WTC11 (cell line): ENCODE measurements around the gene IL9. TPM values are rescaled to one million over a fixed set of nuclear protein-coding genes. Genes with fewer than 3 reads are reported as not detected.

Experiments used
- ATAC-seq: fragments of 200-7000 bp; cut with Tn5 transposase; 2 replicates; pipeline ENCODE4 v1.10.0; 2021; ENCODE audit warnings: mild to moderate bottlenecking, moderate library complexity
- CTCF ChIA-PET: fragments of 300-600 bp; sonication (Branson Sonifier 250); formaldehyde crosslinking; loops from one replicate; lab custom pipeline; 2021; ENCODE audit warnings: antibody characterized with exemption; lab: Charles Lee
- POLR2A ChIA-PET: fragments of 350-600 bp; sonication (Branson Sonifier 250); formaldehyde crosslinking; loops from one replicate; lab custom pipeline; 2021; ENCODE audit warnings: antibody characterized with exemption; lab: Charles Lee
- DNase-seq: peaks from one replicate; pipeline ENCODE4 v3.0.0; 2021; ENCODE audit warnings: low spot score
- H3K27ac Mint-ChIP-seq: 2 replicates; pipeline ENCODE4 v1.8.0; 2021; ENCODE audit warnings: mixed read lengths
- H3K27me3 Mint-ChIP-seq: 2 replicates; pipeline ENCODE4 v1.8.0; 2021; ENCODE audit warnings: low read depth, mild to moderate bottlenecking, moderate library complexity, mixed read lengths
- H3K36me3 Mint-ChIP-seq: 2 replicates; pipeline ENCODE4 v1.8.0; 2021; ENCODE audit warnings: mixed read lengths
- H3K4me1 Mint-ChIP-seq: 2 replicates; pipeline ENCODE4 v1.8.0; 2022; ENCODE audit warnings: mixed read lengths
- H3K4me3 Mint-ChIP-seq: 2 replicates; pipeline ENCODE4 v1.8.0; 2021; ENCODE audit warnings: mild to moderate bottlenecking, moderate library complexity, mixed read lengths
- H3K9me3 Mint-ChIP-seq: 2 replicates; pipeline ENCODE4 v1.8.0; 2021; ENCODE audit warnings: mixed read lengths
- IRF2 ChIP-seq: sonication (generic); formaldehyde crosslinking; IDR thresholded peaks from 2 replicates; pipeline ENCODE4 v1.8.0; 2022; ENCODE audit warnings: low read depth, missing genetic modification reagents, borderline replicate concordance
- MYBL2 ChIP-seq: sonication (generic); formaldehyde crosslinking; IDR thresholded peaks from 2 replicates; pipeline ENCODE4 v1.8.1; 2023; ENCODE audit warnings: mild to moderate bottlenecking, moderate library complexity, missing genetic modification reagents
- NFE2L1 ChIP-seq: sonication (generic); formaldehyde crosslinking; IDR thresholded peaks from 2 replicates; pipeline ENCODE4 v1.8.1; 2023; ENCODE audit warnings: missing genetic modification reagents
- NR1H2 ChIP-seq: sonication (generic); formaldehyde crosslinking; IDR thresholded peaks from 2 replicates; pipeline ENCODE4 v1.9.0; 2021; ENCODE audit warnings: mild to moderate bottlenecking, moderate library complexity, missing genetic modification reagents
- PRDM15 ChIP-seq: sonication (generic); formaldehyde crosslinking; IDR thresholded peaks from 2 replicates; pipeline ENCODE4 v1.8.0; 2022; ENCODE audit warnings: missing genetic modification reagents
- TCF7 ChIP-seq: sonication (generic); formaldehyde crosslinking; IDR thresholded peaks from 2 replicates; pipeline ENCODE4 v1.8.0; 2022; ENCODE audit warnings: mild to moderate bottlenecking, low read depth, missing genetic modification reagents, moderate library complexity
- USF2 ChIP-seq: sonication (generic); formaldehyde crosslinking; IDR thresholded peaks from 2 replicates; pipeline ENCODE4 v1.8.1; 2023; ENCODE audit warnings: mild to moderate bottlenecking, missing genetic modification reagents, moderate library complexity
- ZBTB21 ChIP-seq: sonication (generic); formaldehyde crosslinking; IDR thresholded peaks from 2 replicates; pipeline ENCODE4 v1.8.1; 2023; ENCODE audit warnings: mild to moderate bottlenecking, missing genetic modification reagents, borderline replicate concordance
- ZNF317 ChIP-seq: sonication (generic); formaldehyde crosslinking; IDR thresholded peaks from 2 replicates; pipeline ENCODE4 v1.8.1; 2023; ENCODE audit warnings: low read depth, mild to moderate bottlenecking, moderate library complexity, missing genetic modification reagents, borderline replicate concordance
- total RNA-seq: library from RNA; stranded (reverse); gene quantifications from 3 replicates; pipeline ENCODE4 v1.2.3, GENCODE V29; 2021
- TF ChIP-seq, protein P1 (sequence below): sonication (generic); formaldehyde crosslinking; IDR thresholded peaks from 2 replicates; pipeline ENCODE4 v1.8.0; 2023; ENCODE audit warnings: mild to moderate bottlenecking, missing genetic modification reagents
- TF ChIP-seq, protein P2 (sequence below): fragments of 250-450 bp; sonication (Bioruptor Pico); IDR thresholded peaks from 2 replicates; pipeline ENCODE4 v2.1.2; 2022; ENCODE audit warnings: mild to moderate bottlenecking, moderate library complexity
- TF ChIP-seq, protein P3 (sequence below): sonication (generic); formaldehyde crosslinking; IDR thresholded peaks from 2 replicates; pipeline ENCODE4 v1.8.1; 2023; ENCODE audit warnings: mild to moderate bottlenecking, missing genetic modification reagents, borderline replicate concordance
- TF ChIP-seq, protein P4 (sequence below): sonication (generic); formaldehyde crosslinking; IDR thresholded peaks from 2 replicates; pipeline ENCODE4 v1.8.0; 2022; ENCODE audit warnings: mild to moderate bottlenecking, missing genetic modification reagents
- TF ChIP-seq, protein P5 (sequence below): sonication (generic); formaldehyde crosslinking; conservative IDR thresholded peaks from 2 replicates; pipeline ENCODE4 v1.8.1; 2022; ENCODE audit warnings: mild to moderate bottlenecking, missing genetic modification reagents
- TF ChIP-seq, protein P6 (sequence below): sonication (generic); formaldehyde crosslinking; conservative IDR thresholded peaks from 2 replicates; pipeline ENCODE4 v1.8.1; 2023; ENCODE audit warnings: mild to moderate bottlenecking, low read depth, missing genetic modification reagents, moderate library complexity
- TF ChIP-seq, protein P7 (sequence below): sonication (generic); formaldehyde crosslinking; IDR thresholded peaks from 2 replicates; pipeline ENCODE4 v1.8.0; 2023; ENCODE audit warnings: missing genetic modification reagents

IL9 gene
- total RNA-seq, 1 experiment from 2014 or later: not detected

DNA sequence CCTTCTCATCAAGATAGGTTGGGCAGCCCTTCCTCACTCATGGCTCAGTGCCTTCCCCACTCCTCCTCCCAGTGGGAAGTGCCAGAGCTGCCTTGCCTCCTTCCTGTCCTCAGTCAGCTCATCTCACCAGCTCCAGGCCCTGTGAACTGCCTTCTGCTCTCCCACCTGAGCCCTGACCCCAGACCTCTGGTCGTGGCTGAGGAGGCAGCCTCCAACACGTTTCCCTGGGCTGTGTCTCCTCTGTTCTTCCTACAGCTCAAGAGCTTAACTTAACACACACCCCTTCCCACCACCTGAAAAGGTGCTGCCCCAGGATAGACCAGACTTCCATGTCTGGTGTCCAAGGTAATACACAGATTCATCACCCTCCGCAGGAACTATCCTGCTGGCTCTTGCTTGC lies 21.2 kb downstream of the IL9 start (continued):
- TF ChIP-seq, protein P1, sequence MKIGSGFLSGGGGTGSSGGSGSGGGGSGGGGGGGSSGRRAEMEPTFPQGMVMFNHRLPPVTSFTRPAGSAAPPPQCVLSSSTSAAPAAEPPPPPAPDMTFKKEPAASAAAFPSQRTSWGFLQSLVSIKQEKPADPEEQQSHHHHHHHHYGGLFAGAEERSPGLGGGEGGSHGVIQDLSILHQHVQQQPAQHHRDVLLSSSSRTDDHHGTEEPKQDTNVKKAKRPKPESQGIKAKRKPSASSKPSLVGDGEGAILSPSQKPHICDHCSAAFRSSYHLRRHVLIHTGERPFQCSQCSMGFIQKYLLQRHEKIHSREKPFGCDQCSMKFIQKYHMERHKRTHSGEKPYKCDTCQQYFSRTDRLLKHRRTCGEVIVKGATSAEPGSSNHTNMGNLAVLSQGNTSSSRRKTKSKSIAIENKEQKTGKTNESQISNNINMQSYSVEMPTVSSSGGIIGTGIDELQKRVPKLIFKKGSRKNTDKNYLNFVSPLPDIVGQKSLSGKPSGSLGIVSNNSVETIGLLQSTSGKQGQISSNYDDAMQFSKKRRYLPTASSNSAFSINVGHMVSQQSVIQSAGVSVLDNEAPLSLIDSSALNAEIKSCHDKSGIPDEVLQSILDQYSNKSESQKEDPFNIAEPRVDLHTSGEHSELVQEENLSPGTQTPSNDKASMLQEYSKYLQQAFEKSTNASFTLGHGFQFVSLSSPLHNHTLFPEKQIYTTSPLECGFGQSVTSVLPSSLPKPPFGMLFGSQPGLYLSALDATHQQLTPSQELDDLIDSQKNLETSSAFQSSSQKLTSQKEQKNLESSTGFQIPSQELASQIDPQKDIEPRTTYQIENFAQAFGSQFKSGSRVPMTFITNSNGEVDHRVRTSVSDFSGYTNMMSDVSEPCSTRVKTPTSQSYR (CRISPR knock-in tag): no peak
- TF ChIP-seq, protein P2, sequence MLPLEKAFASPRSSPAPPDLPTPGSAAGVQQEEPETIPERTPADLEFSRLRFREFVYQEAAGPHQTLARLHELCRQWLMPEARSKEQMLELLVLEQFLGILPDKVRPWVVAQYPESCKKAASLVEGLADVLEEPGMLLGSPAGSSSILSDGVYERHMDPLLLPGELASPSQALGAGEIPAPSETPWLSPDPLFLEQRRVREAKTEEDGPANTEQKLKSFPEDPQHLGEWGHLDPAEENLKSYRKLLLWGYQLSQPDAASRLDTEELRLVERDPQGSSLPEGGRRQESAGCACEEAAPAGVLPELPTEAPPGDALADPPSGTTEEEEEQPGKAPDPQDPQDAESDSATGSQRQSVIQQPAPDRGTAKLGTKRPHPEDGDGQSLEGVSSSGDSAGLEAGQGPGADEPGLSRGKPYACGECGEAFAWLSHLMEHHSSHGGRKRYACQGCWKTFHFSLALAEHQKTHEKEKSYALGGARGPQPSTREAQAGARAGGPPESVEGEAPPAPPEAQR (CRISPR knock-in tag): no peak
- TF ChIP-seq, protein P3, sequence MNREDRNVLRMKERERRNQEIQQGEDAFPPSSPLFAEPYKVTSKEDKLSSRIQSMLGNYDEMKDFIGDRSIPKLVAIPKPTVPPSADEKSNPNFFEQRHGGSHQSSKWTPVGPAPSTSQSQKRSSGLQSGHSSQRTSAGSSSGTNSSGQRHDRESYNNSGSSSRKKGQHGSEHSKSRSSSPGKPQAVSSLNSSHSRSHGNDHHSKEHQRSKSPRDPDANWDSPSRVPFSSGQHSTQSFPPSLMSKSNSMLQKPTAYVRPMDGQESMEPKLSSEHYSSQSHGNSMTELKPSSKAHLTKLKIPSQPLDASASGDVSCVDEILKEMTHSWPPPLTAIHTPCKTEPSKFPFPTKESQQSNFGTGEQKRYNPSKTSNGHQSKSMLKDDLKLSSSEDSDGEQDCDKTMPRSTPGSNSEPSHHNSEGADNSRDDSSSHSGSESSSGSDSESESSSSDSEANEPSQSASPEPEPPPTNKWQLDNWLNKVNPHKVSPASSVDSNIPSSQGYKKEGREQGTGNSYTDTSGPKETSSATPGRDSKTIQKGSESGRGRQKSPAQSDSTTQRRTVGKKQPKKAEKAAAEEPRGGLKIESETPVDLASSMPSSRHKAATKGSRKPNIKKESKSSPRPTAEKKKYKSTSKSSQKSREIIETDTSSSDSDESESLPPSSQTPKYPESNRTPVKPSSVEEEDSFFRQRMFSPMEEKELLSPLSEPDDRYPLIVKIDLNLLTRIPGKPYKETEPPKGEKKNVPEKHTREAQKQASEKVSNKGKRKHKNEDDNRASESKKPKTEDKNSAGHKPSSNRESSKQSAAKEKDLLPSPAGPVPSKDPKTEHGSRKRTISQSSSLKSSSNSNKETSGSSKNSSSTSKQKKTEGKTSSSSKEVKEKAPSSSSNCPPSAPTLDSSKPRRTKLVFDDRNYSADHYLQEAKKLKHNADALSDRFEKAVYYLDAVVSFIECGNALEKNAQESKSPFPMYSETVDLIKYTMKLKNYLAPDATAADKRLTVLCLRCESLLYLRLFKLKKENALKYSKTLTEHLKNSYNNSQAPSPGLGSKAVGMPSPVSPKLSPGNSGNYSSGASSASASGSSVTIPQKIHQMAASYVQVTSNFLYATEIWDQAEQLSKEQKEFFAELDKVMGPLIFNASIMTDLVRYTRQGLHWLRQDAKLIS (CRISPR knock-in tag): no peak
- TF ChIP-seq ZBTB21 (CRISPR knock-in tag) (no peak), TCF7 (CRISPR knock-in tag) (no peak), NR1H2 (CRISPR knock-in tag) (no peak)

DNA sequence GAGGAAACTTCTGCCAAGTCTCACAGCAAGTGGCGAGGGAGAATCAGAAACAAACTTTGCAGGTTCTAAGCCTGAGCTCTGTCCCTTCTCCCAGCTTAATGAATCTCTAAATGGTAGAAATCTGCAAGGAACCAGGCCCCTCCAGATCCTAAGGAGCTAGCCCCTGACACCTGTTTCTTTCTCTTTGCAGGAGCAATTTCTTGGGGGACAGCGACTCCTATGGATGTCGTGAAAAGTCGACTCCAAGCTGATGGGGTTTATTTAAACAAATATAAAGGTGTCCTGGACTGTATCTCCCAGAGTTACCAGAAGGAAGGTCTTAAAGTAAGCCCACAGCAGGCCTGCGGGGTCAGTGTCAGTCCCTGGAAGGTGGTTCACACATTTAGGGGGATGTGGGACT lies 21.8 kb downstream of the IL9 start:
- CTCF ChIA-PET: interaction anchor here (0.6 to 2.6 kb wide), 14 partner anchors 9 to 416 kb away, joined by 3 to 11 read pairs (median 4); no protein-coding TSS in a partner anchor
- no peaks in the 10 kb centered on the region for H3K9me3 Mint-ChIP-seq
- H3K27me3 Mint-ChIP-seq: no peaks in the 10 kb centered on the region; the same call in 1 of the 2 replicates
- H3K4me1 Mint-ChIP-seq: no peaks in the 10 kb centered on the region
- POLR2A ChIA-PET: no interaction called here
- H3K36me3 Mint-ChIP-seq: no peaks in the 10 kb centered on the region
- TF ChIP-seq, protein P4, sequence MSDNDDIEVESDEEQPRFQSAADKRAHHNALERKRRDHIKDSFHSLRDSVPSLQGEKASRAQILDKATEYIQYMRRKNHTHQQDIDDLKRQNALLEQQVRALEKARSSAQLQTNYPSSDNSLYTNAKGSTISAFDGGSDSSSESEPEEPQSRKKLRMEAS: no peak
- TF ChIP-seq, protein P5, sequence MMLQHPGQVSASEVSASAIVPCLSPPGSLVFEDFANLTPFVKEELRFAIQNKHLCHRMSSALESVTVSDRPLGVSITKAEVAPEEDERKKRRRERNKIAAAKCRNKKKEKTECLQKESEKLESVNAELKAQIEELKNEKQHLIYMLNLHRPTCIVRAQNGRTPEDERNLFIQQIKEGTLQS (CRISPR knock-in tag): no peak
- TF ChIP-seq, protein P6, sequence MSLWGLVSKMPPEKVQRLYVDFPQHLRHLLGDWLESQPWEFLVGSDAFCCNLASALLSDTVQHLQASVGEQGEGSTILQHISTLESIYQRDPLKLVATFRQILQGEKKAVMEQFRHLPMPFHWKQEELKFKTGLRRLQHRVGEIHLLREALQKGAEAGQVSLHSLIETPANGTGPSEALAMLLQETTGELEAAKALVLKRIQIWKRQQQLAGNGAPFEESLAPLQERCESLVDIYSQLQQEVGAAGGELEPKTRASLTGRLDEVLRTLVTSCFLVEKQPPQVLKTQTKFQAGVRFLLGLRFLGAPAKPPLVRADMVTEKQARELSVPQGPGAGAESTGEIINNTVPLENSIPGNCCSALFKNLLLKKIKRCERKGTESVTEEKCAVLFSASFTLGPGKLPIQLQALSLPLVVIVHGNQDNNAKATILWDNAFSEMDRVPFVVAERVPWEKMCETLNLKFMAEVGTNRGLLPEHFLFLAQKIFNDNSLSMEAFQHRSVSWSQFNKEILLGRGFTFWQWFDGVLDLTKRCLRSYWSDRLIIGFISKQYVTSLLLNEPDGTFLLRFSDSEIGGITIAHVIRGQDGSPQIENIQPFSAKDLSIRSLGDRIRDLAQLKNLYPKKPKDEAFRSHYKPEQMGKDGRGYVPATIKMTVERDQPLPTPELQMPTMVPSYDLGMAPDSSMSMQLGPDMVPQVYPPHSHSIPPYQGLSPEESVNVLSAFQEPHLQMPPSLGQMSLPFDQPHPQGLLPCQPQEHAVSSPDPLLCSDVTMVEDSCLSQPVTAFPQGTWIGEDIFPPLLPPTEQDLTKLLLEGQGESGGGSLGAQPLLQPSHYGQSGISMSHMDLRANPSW (CRISPR knock-in tag): no peak
- TF ChIP-seq NR1H2 (CRISPR knock-in tag) (no peak), ZNF317 (CRISPR knock-in tag) (no peak), USF2 (CRISPR knock-in tag) (no peak), NFE2L1 (CRISPR knock-in tag) (no peak), IRF2 (CRISPR knock-in tag) (no peak), MYBL2 (CRISPR knock-in tag) (no peak), PRDM15 (CRISPR knock-in tag) (no peak)
- TF ChIP-seq, protein P7, sequence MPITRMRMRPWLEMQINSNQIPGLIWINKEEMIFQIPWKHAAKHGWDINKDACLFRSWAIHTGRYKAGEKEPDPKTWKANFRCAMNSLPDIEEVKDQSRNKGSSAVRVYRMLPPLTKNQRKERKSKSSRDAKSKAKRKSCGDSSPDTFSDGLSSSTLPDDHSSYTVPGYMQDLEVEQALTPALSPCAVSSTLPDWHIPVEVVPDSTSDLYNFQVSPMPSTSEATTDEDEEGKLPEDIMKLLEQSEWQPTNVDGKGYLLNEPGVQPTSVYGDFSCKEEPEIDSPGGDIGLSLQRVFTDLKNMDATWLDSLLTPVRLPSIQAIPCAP (CRISPR knock-in tag): no peak
- DNase-seq (no peak), ATAC-seq (no peak)
- H3K27ac Mint-ChIP-seq: no peak overlapping the region
- H3K4me3 Mint-ChIP-seq: no peak overlapping the region
